NCI-H1436 (cell line): ENCODE results near the gene CLIP1.
"Not testable (repeated sequence)": the region's sequence is repeated elsewhere in the genome, so short reads cannot be mapped to it uniquely, and the experiment has no call there.

Experiments
- DNase-seq: peaks from one replicate; lab custom pipeline; 2025; lab: John Stamatoyannopoulos, UW

Gene CLIP1

GRCh38 chr12:122421821-122422729 is at the start of gene CLIP1:
CLIP1 (minus strand) TSS chr12:122422669; CDS start chr12:122380452, 42,217 bp downstream.
- DNase-seq, result no peak

- peak; percentile 41 for DNase-seq
Observed at GRCh38 chr12:122471324-122472226, 49.1 kb upstream of the CLIP1 start.

GRCh38 chr12:122470576-122470975 is 48.1 kb upstream of the CLIP1 start:
- not testable (repeated sequence) for DNase-seq

- not testable (repeated sequence) for DNase-seq
Observed at GRCh38 chr12:122469856-122470255, 47.4 kb upstream of the CLIP1 start.

GRCh38 chr12:122467983-122468382 is 45.5 kb upstream of the CLIP1 start:
- DNase-seq, result no peak

- not testable (repeated sequence) for DNase-seq
Observed at GRCh38 chr12:122464317-122465042, 42.0 kb upstream of the CLIP1 start.

- DNase-seq, result no peak
Observed at GRCh38 chr12:122460641-122461040, 38.2 kb upstream of the CLIP1 start.

GRCh38 chr12:122460061-122460460 is 37.6 kb upstream of the CLIP1 start:
- no peak for DNase-seq

- DNase-seq, result no peak
Observed at GRCh38 chr12:122459211-122459610, 36.7 kb upstream of the CLIP1 start.

GRCh38 chr12:122458105-122459035 is 35.9 kb upstream of the CLIP1 start:
- DNase-seq, result no peak

GRCh38 chr12:122457627-122458026 is 35.2 kb upstream of the CLIP1 start:
- no peak for DNase-seq

GRCh38 chr12:122454739-122455138 is 32.3 kb upstream of the CLIP1 start:
- no peak for DNase-seq

GRCh38 chr12:122454250-122454721 is 31.8 kb upstream of the CLIP1 start:
- DNase-seq, result no peak

GRCh38 chr12:122452701-122453285 is 30.3 kb upstream of the CLIP1 start:
- no peak for DNase-seq

GRCh38 chr12:122449317-122449716 is 26.8 kb upstream of the CLIP1 start:
- DNase-seq, result no peak

GRCh38 chr12:122447825-122448224 is 25.4 kb upstream of the CLIP1 start:
- not testable (repeated sequence) for DNase-seq

- DNase-seq, result not testable (repeated sequence)
Observed at GRCh38 chr12:122446390-122446789, 23.9 kb upstream of the CLIP1 start.

- not testable (repeated sequence) for DNase-seq
Observed at GRCh38 chr12:122444071-122444470, 21.6 kb upstream of the CLIP1 start.

- DNase-seq, result not testable (repeated sequence)
Observed at GRCh38 chr12:122438822-122439221, 16.4 kb upstream of the CLIP1 start.

GRCh38 chr12:122437656-122438121 is 15.2 kb upstream of the CLIP1 start:
- no peak for DNase-seq
